DOHH2 (cell line): ENCODE measurements around the gene COIL.

Experiments
- H3F3A ChIP-seq: fragments of 200-600 bp; sonication (generic), shearing (Covaris generic); 2 replicates; pipeline ENCODE4 v1.6.0; 2016; ENCODE audit warnings: antibody characterized with exemption, mild to moderate bottlenecking; ENCODE audit not compliant: control insufficient read depth, insufficient read depth
- H3K27ac ChIP-seq: fragments of 200-600 bp; sonication (generic); 2 replicates; pipeline ENCODE4 v1.5.1; 2014; ENCODE audit warnings: low read depth, mild to moderate bottlenecking, low read length, moderate library complexity
- H3K27me3 ChIP-seq: fragments of 200-600 bp; sonication (generic); 2 replicates; pipeline ENCODE4 v1.6.1; 2014; ENCODE audit warnings: mild to moderate bottlenecking, low read length, mixed read lengths; ENCODE audit not compliant: control insufficient read depth
- H3K36me3 ChIP-seq: fragments of 200-600 bp; sonication (generic); 2 replicates; pipeline ENCODE4 v1.6.1; 2014; ENCODE audit warnings: mild to moderate bottlenecking, low read length, moderate library complexity, mixed read lengths; ENCODE audit not compliant: control insufficient read depth
- H3K4me1 ChIP-seq: fragments of 200-600 bp; sonication (generic); 2 replicates; pipeline ENCODE4 v1.6.1; 2014; ENCODE audit warnings: mild to moderate bottlenecking, low read length, mixed read lengths; ENCODE audit not compliant: control insufficient read depth
- H3K4me2 ChIP-seq: fragments of 200-600 bp; sonication (generic); 2 replicates; pipeline ENCODE4 v1.6.0; 2014; ENCODE audit warnings: mild to moderate bottlenecking, low read length, moderate library complexity
- H3K4me3 ChIP-seq: fragments of 200-600 bp; sonication (generic); 2 replicates; pipeline ENCODE4 v1.5.1; 2014; ENCODE audit warnings: mild to moderate bottlenecking, low read length, mixed read lengths
- H3K79me2 ChIP-seq: fragments of 200-600 bp; sonication (generic); 2 replicates; pipeline ENCODE4 v1.6.1; 2014; ENCODE audit warnings: mild to moderate bottlenecking, low read length, mixed read lengths; ENCODE audit not compliant: control insufficient read depth
- H3K9me2 ChIP-seq: fragments of 200-600 bp; sonication (generic); replicated peaks from 2 replicates; pipeline ENCODE4 v1.6.1; 2014; ENCODE audit warnings: mild to moderate bottlenecking, low read length, mixed read lengths; ENCODE audit not compliant: control insufficient read depth
- H3K9me3 ChIP-seq: fragments of 200-600 bp; sonication (generic); 2 replicates; pipeline ENCODE4 v1.6.1; 2014; ENCODE audit warnings: antibody characterized with exemption, low read length, mixed read lengths; ENCODE audit not compliant: control insufficient read depth, insufficient read depth
- H4K20me1 ChIP-seq: fragments of 200-600 bp; sonication (generic); 2 replicates; pipeline ENCODE4 v1.6.0; 2014; ENCODE audit warnings: low read depth, mild to moderate bottlenecking, antibody characterized with exemption, low read length, moderate library complexity; ENCODE audit not compliant: control insufficient read depth, insufficient read depth
- CTCF ChIP-seq: fragments of 200-600 bp; sonication (generic); IDR thresholded peaks from one replicate; pipeline ENCODE4 v1.5.1; 2014; ENCODE audit warnings: antibody characterized with exemption, mild to moderate bottlenecking, low read depth, low read length; ENCODE audit not compliant: poor library complexity, severe bottlenecking
- EZH2phosphoT487 ChIP-seq: fragments of 200-600 bp; sonication (generic); IDR thresholded peaks from 2 replicates; pipeline ENCODE4 v1.6.1; 2017; ENCODE audit warnings: borderline replicate concordance, mild to moderate bottlenecking, antibody characterized with exemption, low read length, moderate library complexity, mixed read lengths

Gene COIL

GRCh38 chr17:56934280-56934679, 26.6 kb downstream of the COIL start:
- Histone ChIP-seq H3K4me3 (no peak overlapping the region), H3K4me1 (no peaks in the 10 kb centered on the region), H3K27me3 (no peaks in the 10 kb centered on the region), H3K9me2 (no peaks in the 10 kb centered on the region), H3K27ac (no peak overlapping the region), H3K9me3 (peaks cover 11% of the 10 kb centered on the region), H3K79me2 (no peaks in the 10 kb centered on the region), H3K4me2 (no peak overlapping the region), H3F3A (no peaks in the 10 kb centered on the region; the same call in 1 of the 2 replicates), H3K36me3 (peaks cover 30% of the 10 kb centered on the region), H4K20me1 (no peaks in the 10 kb centered on the region)
- TF ChIP-seq EZH2phosphoT487 = no peak
- TF ChIP-seq CTCF = no peak

- H3K36me3 ChIP-seq = peaks cover 26% of the 10 kb centered on the region
- H3K27me3 ChIP-seq = no peaks in the 10 kb centered on the region
- no peaks in the 10 kb centered on the region for H3K79me2 ChIP-seq
- H3K9me3 ChIP-seq = peaks cover 11% of the 10 kb centered on the region
- H3K4me2 ChIP-seq = no peak overlapping the region
- no peak overlapping the region for H3K27ac ChIP-seq
- no peaks in the 10 kb centered on the region for H4K20me1 ChIP-seq
- no peaks in the 10 kb centered on the region for H3K4me1 ChIP-seq
- no peaks in the 10 kb centered on the region; the same call in 1 of the 2 replicates for H3F3A ChIP-seq
- TF ChIP-seq CTCF (no peak), EZH2phosphoT487 (no peak)
- H3K9me2 ChIP-seq = no peaks in the 10 kb centered on the region
- no peak overlapping the region for H3K4me3 ChIP-seq
Measured at GRCh38 chr17:56933868-56934267, 27.0 kb downstream of the COIL start.

GRCh38 chr17:56933151-56933745, 27.6 kb downstream of the COIL start:
- no peak for TF ChIP-seq EZH2phosphoT487
- no peak for TF ChIP-seq CTCF
- Histone ChIP-seq H3K4me2 (no peak overlapping the region), H3K79me2 (no peaks in the 10 kb centered on the region), H3K27me3 (no peaks in the 10 kb centered on the region), H3F3A (no peaks in the 10 kb centered on the region; the same call in 1 of the 2 replicates), H3K36me3 (peaks cover 20% of the 10 kb centered on the region), H3K27ac (no peak overlapping the region), H3K9me3 (peaks cover 15% of the 10 kb centered on the region), H3K4me3 (no peak overlapping the region), H3K4me1 (no peaks in the 10 kb centered on the region), H4K20me1 (no peaks in the 10 kb centered on the region), H3K9me2 (no peaks in the 10 kb centered on the region)
